GM10248 (cell line): ENCODE data around the gene WNT11.

Source experiments
- CTCF ChIA-PET: fragments of 300-600 bp; sonication (Branson Sonifier 250); formaldehyde crosslinking; extraction: SDS; loops from one replicate; lab custom pipeline; 2021; ENCODE audit warnings: antibody characterized with exemption; lab: Yijun Ruan, JAX
- POLR2A ChIA-PET: fragments of 350-650 bp; sonication (Branson Sonifier 250); formaldehyde crosslinking; extraction: SDS; loops from one replicate; lab custom pipeline; 2020; ENCODE audit warnings: antibody characterized with exemption; lab: Yijun Ruan, JAX
- DNase-seq: peaks from one replicate; pipeline ENCODE4 v3.0.0; 2012; ENCODE audit errors: extremely low spot score
- CTCF ChIP-seq: IDR thresholded peaks from 2 replicates; pipeline ENCODE4 v1.5.1; 2012; ENCODE audit warnings: mild to moderate bottlenecking, low read depth; ENCODE audit errors: extremely low read depth, missing control alignments, control extremely low read depth

Gene WNT11

DNA sequence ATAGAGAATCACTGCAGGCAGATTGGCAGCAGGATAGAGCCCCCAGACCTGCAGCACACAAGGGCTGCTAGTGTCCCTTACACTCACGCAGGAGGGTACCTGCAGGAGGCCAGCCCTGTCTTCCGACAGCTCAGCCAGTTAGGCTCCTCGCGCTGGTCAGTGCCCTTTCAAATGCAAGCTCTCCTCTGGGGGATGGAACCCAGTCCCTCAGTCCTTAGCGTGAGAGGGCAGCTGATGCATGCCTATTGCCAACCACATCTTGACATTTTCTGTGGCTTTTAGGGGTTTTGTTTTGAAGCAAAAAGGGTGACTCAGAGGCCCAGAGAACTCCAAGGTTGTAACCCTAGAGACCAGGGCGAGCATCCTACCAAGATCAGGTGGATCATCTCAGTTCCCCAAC lies 40.0 kb downstream of the WNT11 start:
- TF ChIP-seq CTCF = no peak
- ChIA-PET CTCF (interaction anchor here (1.5 kb wide), 1 partner anchor 14 kb away, joined by 7 read pairs; no protein-coding TSS in a partner anchor), POLR2A (no interaction called here)
- DNase-seq = no peak

DNA sequence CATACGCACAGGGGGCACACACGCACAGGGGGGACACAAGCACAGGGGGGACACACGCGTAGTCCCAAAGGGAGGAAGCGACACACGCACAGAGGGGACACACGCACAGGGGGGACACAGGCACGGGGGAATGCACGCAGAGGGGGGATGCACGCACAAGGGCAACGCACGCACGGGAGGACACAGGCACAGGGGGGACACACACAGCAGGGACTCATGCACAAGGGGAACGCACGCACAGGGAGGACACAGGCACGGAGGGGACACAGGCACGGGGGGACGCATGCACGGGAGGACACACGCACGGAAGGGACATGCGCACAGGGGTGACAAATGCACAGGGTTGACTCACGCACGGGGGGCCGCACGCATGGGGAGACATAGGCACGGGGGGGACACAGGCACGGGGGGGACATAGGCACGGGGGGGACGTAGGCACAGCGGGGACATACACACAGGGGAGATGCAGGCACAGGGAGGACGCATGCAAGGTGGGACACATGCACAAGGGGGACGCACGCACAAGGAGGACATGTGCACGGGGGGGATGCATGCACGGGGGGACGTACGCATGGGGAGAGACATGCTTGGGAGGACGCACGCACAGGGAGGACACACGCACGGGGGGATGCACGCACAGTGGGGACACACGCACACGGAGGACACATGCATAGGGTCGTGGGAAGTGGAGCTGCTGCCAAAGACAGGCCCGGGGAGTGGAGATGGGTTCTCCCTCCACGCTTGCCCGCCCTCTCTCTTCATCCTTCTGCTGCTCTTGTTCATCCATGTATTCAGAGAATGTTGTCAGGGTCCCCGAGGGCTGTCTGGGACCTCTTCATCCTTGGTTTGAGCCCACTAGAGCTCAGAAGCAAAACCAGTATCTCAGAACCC lies 41.2 kb downstream of the WNT11 start:
- TF ChIP-seq CTCF = no peak
- no peak for DNase-seq
- CTCF ChIA-PET = interaction anchor here (1.5 kb wide), 1 partner anchor 13 kb away, joined by 7 read pairs; no protein-coding TSS in a partner anchor
- POLR2A ChIA-PET = no interaction called here

- no peak for DNase-seq
- CTCF ChIA-PET = no interaction called here
- TF ChIP-seq CTCF = no peak
- POLR2A ChIA-PET = no interaction called here
These were observed 42.2 kb downstream of the WNT11 start for GRCh38 chr11:76164081-76164480.

DNA sequence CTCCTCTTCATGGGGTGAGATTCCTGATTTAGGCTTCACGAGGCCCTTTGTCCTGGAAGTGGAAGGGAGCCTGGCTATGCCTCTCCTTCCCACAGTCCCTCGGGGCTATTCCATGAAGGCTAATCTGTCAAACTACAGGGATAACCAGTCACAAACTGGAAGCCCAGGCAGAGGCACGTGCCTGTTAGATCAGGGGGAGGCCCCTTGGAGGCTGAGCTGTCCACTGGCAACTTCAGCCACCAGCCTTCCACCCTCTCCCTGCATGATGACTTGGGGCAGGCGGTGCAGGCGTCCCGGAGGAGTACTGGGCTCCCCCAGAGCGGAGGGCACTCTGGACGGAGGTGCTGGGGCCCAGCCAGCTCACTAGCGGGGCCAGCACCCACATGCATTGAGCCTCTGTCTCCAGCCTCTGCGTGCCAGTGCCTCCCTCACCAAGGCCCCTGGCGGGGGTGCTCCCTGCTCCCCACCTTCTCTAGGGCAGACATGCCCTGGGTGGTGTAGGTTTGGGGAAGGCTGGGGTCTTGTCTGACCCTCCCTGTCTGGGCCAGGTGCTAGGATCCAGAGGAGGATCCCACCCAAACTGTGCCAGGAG lies 42.9 kb downstream of the WNT11 start:
- no peak for DNase-seq
- TF ChIP-seq CTCF = no peak
- POLR2A ChIA-PET = no interaction called here
- CTCF ChIA-PET = interaction anchor here (1.3 to 2.2 kb wide), 2 partner anchors 11 to 44 kb away, joined by 3 to 16 read pairs; no protein-coding TSS in a partner anchor

DNA sequence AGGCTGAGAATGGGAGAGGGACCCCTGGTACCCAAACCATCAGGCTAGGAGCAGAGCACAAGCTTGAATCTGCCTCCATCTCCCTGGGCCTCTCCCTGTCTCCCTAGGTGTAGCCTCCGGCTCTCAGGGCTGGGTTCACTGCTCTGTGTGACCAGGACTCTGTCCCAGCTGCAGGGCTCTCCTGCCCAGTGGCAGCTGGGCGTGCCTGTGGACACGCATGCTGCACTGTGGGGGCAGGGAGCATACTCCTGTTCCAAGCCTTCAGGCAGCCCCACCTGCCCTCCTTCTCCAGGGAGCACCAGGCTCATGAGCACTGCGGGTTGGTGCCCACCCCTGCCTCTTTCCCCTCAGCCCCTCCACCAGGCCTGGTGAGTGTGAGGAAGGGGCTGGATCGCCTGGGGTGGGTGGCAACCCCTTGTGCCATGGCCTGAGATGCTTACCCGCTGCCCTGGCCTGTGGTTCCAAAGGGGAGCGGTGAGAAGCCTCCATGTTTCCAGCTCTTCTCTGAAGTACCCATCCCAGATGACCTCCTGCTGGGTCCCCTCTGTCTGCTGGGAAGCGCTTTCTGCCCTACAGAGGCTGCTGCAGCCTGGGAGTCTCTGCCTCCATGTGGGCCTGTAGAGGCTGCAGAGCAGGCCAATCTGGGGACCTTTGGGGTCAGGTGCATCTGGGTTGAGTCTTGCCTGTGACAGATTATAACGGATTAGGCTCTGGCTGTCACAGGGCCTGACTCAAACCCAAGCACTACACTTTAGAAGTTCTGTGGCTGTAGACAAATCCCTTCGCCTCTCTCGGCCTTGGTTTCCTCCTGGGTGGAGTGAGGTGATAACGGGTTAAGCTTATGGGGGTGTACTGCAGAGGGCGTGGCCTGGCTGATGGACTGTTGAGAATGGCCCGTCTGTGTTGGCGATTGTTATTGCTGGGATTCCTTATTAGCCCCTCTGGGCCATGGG lies 43.7 kb downstream of the WNT11 start:
- CTCF ChIA-PET = interaction anchor here (1.3 to 2.2 kb wide), 2 partner anchors 11 to 44 kb away, joined by 3 to 16 read pairs; no protein-coding TSS in a partner anchor

More for the DNA sequence above, 43.7 kb downstream of the WNT11 start:
- no peak for TF ChIP-seq CTCF
- POLR2A ChIA-PET = interaction anchor here (0.6 kb wide), 1 partner anchor 393 kb away, joined by 3 read pairs; no protein-coding TSS in a partner anchor
- no peak for DNase-seq
